Stimulated activated CD4-positive, alpha-beta T cell treated with anti-CD3 and anti-CD28 coated beads, Interleukin-2, amount 100 ng/mL, for 4 hours (primary cell): ENCODE measurements around the gene OVOL1.

Source experiments
- DNase-seq: peaks from one replicate; pipeline ENCODE4 v3.0.0-alpha.2; 2020; ENCODE audit warnings: low read depth

OVOL1 gene

GRCh38 chr11:65791719-65792213, 4.9 kb downstream of the OVOL1 start:
- DNase-seq: peak; percentile 11

GRCh38 chr11:65792456-65792855, 5.6 kb downstream of the OVOL1 start:
- DNase-seq: no peak

DNA sequence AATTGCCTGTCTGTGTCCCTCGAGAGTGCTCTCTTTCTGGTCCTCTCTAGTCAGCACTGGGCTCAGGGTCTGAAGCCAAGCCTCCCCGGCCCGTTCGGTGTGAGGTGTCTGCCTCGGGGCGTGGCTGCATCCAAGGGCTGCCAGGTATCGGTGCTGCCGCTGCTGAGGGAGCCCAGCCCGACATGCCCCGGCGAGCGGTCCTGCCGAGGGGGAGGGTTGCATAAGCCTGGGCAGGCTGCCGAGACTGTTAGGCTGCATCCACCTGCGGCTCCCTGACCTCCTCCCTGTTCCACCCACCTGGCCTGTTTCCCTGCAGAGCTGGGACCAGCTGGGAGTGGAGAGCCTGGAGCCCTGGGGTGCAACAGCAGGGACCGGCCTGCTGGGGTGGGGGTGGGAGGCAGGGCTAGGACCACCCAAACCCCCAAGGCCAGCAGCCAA, 6.3 kb downstream of the OVOL1 start:
- no peak for DNase-seq

DNA sequence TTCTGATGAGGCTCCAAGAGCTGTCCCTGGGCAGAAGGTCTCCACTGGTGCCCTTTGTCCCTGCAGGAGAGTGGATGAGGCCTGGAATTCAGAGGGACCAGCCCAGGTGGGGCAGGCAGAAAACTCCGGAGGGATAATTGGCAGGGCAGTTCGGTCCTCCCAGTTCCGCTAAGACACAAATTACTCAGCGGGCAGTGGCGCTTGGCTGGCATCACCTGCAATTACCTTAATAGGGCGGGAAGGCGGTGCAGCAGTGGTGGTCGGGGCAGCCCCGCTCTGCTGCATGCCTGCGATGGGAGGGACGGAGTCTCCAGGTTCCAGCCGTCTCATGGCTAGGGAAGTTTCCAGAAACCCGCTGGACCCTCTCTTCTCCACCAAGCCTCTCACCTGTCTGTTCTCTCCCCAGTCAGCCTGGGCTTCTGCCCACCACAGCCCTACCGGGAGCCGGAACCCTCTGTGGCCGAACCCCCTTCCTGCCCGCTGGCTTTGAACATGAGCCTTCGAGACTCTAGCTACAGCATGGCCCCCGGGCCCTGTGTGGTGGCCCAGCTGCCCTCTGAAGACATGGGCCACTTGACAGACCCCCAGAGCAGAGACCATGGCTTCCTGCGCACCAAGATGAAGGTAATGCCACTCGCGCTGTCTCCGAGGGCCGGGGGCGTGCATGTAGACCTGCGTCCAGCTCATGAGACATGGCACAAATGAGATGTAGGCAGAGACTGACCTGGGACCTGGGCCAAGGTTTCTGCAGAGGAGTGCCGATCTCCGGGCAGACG, 7.0 kb downstream of the OVOL1 start:
- DNase-seq: no peak

DNA sequence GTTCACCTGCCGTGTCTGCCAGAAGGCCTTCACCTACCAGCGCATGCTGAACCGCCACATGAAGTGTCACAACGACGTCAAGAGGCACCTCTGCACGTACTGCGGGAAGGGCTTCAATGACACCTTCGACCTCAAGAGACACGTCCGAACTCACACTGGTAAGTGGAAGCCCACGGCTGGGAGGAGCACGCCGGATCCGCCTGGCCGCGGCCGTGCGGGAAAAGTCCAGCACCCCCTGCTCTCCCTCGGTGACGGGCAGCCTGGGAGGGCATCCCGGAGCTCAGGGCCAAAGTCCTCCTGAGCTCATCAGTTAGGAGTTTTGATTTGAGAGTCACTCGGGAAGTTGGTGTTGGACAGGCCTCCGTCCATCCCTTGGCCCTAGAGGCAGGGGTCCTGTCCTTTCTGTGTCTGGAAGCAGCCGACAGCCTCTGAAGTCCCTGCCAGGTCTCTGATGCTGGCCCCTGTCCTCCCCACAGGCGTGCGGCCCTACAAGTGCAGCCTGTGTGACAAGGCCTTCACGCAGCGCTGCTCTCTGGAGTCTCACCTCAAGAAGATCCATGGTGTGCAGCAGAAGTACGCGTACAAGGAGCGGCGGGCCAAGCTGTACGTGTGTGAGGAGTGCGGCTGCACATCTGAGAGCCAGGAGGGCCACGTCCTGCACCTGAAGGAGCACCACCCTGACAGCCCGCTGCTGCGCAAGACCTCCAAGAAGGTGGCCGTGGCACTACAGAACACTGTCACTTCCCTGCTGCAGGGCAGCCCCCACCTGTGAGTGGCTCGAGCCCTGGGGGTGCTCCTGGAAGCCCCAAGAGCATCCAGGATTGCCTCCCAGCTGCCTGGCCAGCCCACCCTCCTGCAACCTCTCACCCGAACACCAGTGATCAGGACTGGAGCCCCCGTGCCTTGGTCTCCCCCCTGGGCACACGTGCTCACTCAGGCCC, 8.0 kb downstream of the OVOL1 start:
- DNase-seq: no peak

GRCh38 chr11:65796726-65797601, 10.1 kb downstream of the OVOL1 start:
- DNase-seq: no peak

DNA sequence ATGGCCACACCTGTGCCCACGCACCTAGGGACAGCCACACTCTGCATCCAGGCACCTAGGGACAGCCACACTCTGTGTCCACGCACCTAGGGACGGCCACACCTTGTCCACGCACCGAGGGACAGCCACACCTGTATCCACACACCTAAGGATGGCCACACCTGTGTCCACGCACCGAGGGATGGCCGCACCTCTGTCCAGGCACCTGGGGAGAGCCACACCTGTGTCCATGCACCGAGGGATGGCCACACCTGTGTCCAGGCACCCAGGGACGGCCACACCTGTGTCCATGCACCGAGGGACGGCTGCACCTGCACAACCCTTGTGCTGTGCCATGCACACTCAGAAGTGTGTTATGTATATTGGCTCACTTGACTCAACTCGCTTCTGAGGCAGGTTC, 10.8 kb downstream of the OVOL1 start:
- DNase-seq: no peak

DNA sequence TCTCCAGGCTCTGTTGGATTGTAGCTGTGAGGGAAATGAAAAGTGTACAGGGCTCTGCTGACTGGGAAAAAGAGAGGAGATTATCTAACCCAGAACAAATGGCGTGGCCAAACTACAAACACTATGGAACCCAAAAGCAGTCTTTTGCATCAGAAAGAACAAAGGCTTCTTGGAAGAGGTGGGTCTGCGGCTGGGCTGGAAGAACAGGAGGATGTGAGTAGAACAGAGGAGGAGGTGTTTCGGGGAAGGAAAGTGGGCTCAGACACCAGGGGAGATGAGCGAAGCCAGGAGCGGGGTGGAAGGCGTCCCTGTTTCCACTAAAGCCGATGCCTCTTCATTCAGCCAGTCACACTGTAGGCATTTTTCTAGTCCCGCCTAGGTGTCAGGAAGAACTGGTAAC, 12.0 kb downstream of the OVOL1 start:
- no peak for DNase-seq

DNA sequence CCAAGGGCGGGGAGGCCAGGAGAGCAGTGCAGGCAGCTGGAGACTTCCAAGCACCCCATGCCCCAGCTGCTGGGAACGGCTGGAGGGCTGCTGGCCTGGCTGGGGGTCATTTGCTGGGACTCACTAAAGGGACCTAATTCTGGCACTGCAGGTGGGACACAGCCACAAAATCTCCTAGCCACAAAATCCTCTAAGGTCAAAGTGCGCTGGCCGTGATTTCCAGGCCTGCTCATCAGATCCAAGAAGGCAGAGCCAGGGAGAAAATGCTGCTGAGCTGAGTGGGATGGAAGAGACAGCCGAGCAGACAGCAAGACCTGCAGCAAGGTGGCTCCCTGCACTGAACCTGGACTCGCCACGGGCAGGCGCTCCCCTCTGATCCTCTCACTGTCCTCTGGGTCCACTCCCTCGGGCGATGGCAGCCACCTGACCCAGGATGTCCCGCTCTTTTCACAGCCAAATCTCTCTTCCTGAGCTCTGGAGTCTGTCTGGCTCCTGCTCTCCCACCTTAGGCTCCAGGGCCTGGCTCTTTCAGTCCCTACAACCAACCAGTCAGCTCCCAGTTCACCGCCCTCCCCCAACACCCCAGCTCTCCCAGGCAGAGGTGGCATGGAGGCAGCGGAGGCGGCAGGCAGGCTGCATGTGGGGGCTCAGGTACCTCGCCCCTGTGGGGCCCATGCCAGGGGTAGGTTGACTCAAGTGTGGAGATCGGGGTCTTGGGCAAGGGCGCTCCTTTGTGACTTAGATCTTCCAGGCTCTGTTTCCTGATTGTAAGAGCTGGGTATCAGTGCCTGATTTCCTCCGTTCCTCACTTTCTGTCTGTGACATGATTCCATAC, 14.5 kb downstream of the OVOL1 start:
- DNase-seq: no peak

GRCh38 chr11:65802841-65803240, 16.0 kb downstream of the OVOL1 start:
- no peak for DNase-seq

DNA sequence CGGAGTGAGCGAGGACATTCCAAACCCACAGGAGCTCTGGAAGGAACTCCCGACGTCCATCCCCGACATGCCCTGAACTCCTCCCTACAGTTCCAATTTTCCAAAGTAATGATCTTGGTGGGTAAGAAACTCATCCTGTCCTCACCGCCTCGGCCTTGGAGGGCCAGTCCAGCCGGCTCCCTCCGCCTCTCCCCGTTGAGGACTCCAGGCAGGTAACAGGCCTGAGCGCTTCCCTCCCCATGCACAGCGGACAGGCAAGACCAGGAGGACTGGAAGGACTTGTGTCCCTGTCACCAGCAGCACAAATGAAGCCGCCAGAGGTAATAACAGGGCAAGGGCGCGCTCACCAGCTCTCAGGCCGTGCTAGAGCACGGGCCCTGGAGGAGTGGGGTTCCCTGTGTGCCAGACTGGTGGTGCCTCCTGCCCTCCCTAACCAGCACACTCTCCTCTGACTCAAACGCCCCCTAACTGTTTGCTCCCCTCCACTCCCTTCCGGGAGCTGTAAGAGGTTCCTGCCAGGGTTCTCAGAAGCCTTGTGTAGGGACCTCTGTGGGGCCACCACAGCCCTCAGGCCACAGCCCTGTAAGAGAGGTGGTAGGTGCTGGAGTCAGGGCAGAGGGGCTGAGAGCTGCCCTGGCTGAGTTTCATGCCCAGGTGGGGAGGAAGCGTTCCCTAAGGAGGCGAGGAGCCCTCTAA, 17.1 kb downstream of the OVOL1 start:
- no peak for DNase-seq

GRCh38 chr11:65806979-65807378, 20.1 kb downstream of the OVOL1 start:
- DNase-seq: no peak

DNA sequence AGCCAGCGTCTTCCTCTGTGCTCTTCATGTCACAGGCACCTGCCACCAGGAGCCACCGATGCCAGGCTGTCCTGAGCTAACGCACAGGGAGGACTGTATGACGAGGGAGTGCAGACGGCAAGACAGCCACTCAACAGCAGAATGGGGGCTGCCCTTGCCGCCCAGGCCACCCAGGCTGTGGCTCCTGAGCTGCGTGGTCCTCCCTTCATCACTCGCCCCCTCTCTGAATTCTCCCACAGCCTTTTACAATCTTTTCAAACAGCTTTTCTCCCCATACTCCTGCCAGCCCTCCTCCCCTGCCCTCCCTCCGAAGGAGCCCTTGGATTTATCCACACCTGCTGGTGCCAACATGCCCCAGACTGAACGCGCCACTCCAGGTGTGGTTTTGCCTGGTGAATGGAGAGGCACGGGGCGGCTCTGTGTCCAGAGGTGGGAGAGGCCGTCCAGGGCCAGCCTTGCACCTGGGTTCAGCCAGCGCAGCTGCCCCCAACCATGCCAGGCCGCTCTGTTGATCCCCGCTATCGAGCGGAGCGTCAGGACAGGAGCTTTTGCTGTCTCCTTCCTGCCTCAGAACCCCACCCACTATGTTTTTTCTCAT, 22.0 kb downstream of the OVOL1 start:
- DNase-seq: no peak

DNA sequence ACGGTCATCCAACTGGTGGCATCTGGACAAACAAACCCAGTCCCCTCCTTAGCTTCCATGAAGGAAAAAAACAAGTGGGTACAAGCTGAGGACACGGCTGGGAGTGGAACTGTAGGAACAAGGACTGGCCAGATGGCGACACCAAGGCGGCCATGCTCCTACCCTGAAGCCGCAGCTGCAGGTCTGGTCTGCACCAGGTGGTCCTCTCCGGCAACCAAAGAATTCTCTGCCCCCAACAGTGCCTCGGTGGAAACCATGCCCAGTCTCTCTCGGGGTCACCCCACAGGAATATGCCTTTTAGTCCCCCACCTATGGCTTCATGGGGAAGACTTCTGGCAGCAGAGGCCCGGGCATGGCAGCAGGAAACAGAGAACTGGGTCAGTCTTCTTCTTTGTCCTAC, 22.6 kb downstream of the OVOL1 start:
- no peak for DNase-seq

DNA sequence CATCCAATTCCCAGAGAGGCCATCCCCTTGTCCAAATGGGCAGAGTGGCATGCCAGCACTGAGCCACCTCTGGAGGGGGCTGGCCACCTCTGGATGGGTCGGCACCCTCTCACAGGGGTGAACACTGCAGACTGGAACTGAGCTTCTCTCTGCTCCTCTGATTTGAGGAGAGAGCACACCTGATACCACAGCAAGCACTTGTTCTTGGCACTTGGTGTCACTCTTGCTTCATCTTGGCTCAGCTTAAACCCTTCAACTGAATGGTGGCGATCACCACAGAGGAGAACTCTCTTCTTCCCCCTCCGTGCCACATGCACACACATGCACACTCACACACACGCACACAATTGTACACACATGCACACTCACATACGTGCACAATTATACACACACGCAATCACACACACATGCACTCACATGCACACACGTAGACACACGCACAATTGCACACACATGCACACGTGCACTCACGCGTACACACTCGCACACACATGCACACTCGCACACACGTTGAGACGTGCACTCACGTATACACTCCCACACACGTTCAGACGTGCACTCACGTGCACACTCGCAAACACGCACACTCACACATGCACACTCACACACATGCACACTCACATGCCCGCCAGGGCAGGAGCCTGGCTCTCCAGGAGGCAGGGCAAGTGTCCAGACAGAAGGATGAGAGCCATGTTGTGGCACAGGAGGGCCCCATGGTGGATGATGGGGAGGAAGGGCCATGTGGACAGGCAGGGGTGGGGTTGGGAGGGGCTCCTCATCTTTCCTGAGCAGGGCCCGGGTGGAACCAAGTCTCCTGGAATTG, 23.4 kb downstream of the OVOL1 start:
- DNase-seq: no peak

GRCh38 chr11:65811764-65812475, 25.1 kb downstream of the OVOL1 start:
- DNase-seq: no peak

- no peak for DNase-seq
These were observed 27.5 kb downstream of the OVOL1 start for GRCh38 chr11:65814131-65814985.
